ENCODE data around the gene RPS21. TPM values are rescaled to one million over a fixed set of nuclear protein-coding genes. Genes with fewer than 3 reads are reported as not detected.

The RPS21 gene
- 1,819 to 3,042 TPM (median 2,631 TPM) in 5 replicates for total RNA-seq (2022; extraction: Qiagen RNA extraction; ENCODE audit: low read depth)

DNA sequence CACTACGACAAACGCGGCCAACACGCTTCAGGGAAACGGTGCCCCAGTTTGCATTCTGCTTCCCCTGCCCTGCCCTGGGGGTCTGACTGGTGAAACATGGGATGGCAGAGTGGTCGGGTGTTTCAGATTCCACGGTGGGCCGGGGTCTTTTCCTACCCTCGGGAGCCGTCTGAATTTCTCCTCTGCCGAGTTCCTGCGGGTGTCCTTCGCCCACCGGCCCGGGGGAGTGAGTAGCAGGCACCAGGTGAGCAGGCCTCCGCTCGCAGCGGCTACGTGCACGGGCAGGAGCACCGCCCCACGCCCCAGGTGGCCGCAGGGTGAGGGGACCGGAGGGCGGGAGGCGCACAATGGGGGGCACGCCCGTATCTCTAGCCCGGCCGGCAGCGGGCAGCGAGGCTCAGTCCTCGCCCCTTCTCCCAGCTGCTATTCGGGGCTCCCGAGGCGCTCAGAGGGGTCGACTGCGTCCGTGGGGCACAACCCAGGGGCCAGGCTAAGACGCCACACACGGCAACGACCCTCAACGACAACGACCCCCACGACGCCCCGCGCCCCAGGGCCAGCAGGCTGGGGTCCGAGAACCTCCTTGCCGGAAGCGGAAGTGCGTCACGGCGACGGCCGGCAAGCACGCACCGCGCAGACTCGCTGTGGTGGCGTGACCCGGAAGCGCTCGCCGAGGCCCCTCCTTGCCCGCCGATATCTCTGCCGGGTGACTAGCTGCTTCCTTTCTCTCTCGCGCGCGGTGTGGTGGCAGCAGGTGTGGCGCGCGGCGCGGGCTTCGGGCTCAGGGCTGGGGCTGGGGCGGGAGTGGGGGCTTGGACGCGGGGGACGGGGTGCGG is at the start of gene RPS21:
Gene RPS21, plus strand, starts transcription at position 721 of the 836 bp plus-strand sequence. CDS start 236 bp downstream, outside the sequence.

DNA sequence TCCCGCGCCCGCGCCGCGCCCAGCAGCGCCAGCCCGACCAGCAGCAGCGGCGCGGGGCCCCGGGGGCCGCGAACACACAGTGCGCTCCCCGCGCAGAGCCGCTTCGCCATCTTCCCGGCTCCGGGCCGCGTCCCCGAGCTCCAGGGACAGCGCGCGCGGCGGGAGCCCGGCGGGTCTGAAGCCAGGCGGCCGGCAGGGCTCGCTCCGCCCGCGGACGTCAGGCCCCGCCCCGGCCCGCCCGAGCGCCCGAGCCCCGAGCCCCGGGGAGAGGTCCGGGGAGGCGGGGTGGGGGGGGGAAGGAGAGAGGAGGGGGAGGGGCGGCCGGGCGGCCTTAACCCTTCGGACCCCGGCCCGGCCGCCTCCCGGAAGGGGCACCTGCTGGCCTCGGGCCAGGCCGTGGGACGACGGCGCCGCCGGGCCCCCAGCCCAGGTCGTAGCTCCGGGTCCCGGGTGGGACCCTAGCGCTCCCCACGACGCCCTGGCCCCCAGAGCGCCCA is 19.7 kb upstream of the RPS21 start, which contains the start of gene LAMA5:
Gene LAMA5, minus strand, starts transcription at position 177 of the 497 bp plus-strand sequence. Its CDS starts 67 bp downstream, at position 110.

DNA sequence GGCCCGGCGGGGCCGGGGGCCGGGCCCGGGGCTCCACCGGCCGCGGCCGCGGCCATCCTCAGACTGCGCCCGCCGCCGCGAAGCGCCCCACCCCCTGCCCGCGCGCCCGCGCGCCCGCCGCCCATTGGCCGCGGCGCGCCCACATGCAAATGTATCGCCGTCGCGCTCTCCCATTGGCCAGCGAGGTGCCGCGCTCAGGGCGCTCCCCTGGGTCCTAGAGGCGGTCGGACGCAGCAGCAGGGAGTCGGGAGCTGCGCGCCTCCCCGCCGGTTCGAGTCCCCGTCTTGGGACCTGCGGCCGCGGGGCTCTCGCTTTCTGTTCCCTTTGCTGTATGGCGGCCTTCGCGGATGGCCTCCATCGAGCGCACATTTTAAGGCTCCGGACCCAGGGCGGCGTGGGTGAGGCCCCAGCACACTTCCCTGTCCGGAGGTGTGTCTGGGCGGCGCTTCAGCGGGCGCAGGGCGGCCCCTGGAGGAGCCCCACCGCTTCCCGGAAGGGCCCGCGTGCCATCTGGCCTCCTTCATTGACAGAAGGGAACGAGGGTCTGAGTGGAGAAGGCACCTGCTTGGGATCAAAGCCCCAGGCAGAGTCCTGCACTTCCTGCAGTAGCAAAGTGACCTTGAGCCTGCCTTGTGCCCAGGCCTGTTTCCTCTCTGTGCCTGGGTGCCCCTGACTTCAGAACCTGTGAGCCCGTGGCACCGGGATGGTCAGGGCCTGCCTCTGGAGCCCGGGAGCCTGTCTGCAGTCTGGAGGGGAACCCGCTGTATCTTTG is 20.5 kb downstream of the RPS21 start, which contains the start of gene CABLES2:
Gene CABLES2, minus strand, starts transcription at position 65 of the 772 bp plus-strand sequence. Its CDS starts 9 bp downstream, at position 56.

DNA sequence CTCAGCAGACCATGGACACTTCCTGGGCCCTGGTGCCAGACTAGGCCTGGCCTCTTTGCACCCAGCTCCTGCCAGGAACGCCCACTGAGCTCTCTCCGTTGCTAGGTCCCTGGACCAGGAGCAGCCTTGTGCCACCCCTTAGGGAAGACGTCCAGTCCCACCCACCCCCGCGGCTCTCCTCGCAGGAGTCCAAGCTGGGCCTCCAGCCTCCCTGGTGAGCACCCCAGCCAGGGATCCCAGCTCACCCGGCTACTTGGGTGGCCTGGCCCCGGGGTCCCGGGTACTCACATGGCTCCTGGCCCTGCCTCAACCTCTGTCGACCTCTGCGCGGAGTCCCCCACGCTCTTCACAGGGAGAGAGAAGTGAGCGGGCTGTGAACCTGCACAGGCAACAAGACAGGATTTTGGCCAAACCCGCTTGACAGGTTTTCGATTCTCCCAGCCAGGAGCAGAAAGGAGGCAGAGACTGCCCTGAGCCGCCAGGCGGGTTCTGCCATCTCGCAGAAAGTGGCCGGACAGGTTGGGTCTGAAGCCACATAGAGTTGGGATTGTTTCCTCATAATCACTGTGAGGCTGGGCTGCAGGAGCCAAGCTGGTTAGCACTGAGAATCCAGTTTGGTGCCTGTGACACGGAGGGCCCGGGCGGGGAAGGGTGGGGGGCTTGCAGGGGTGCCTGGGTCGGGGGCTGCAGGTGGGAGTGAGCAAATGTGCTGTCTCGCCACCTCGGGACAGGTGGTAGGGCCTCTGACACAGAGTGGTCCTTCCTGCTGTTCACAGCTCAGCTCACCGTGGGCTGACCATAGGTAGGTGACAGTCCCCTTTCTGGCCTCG is 40.5 kb downstream of the RPS21 start, which contains the start of gene RBBP8NL:
Gene RBBP8NL, minus strand, starts transcription at position 368 of the 830 bp plus-strand sequence. CDS start 7,892 bp downstream, outside the sequence.

Other genes with a start within 250 kb of the RPS21 start
- 428 to 596 TPM (median 576 TPM) in 5 replicates for gene PSMA7, start 243.7 kb upstream of the RPS21 start, total RNA-seq (2022; extraction: Qiagen RNA extraction; ENCODE audit: low read depth)
- gene SS18L1, start 243.3 kb upstream of the RPS21 start, total RNA-seq (2022; extraction: Qiagen RNA extraction; ENCODE audit: low read depth) = 7.4 to 11.4 TPM (median 10.8 TPM) in 5 replicates
- gene MTG2, start 204.1 kb upstream of the RPS21 start, total RNA-seq (2022; extraction: Qiagen RNA extraction; ENCODE audit: low read depth) = 26.3 to 39.2 TPM (median 36.7 TPM) in 5 replicates
- gene HRH3, start 166.8 kb upstream of the RPS21 start, total RNA-seq (2022; extraction: Qiagen RNA extraction; ENCODE audit: low read depth) = not detected in 5 replicates
- 15.9 to 26.0 TPM (median 20.4 TPM) in 5 replicates for gene OSBPL2, start 148.6 kb upstream of the RPS21 start, total RNA-seq (2022; extraction: Qiagen RNA extraction; ENCODE audit: low read depth)
- gene ADRM1, start 84.1 kb upstream of the RPS21 start, total RNA-seq (2022; extraction: Qiagen RNA extraction; ENCODE audit: low read depth) = 122 to 192 TPM (median 188 TPM) in 5 replicates
- gene LAMA5, start 19.8 kb upstream of the RPS21 start, total RNA-seq (2022; extraction: Qiagen RNA extraction; ENCODE audit: low read depth) = 181 to 543 TPM (median 420 TPM) in 5 replicates
- 4.0 to 6.1 TPM (median 5.5 TPM) in 5 replicates for gene CABLES2, start 20.2 kb downstream of the RPS21 start, total RNA-seq (2022; extraction: Qiagen RNA extraction; ENCODE audit: low read depth)
- 0.28 to 0.56 TPM (median 0.34 TPM) in 5 replicates for gene RBBP8NL, start 40.4 kb downstream of the RPS21 start, total RNA-seq (2022; extraction: Qiagen RNA extraction; ENCODE audit: low read depth)
- gene GATA5, start 88.9 kb downstream of the RPS21 start, total RNA-seq (2022; extraction: Qiagen RNA extraction; ENCODE audit: low read depth) = 0.29 to 1.1 TPM (median 0.94 TPM) in 5 replicates

Measured in A549 treated with ZK216348 at 1 μM for 4 hours (cell line).